ENCODE results near the gene KY. TPM values are rescaled to one million over a fixed set of nuclear protein-coding genes. Genes with fewer than 3 reads are reported as not detected.

The KY gene
- polyA plus RNA-seq, 1 donor from 2014 or later = 1.7 TPM

DNA sequence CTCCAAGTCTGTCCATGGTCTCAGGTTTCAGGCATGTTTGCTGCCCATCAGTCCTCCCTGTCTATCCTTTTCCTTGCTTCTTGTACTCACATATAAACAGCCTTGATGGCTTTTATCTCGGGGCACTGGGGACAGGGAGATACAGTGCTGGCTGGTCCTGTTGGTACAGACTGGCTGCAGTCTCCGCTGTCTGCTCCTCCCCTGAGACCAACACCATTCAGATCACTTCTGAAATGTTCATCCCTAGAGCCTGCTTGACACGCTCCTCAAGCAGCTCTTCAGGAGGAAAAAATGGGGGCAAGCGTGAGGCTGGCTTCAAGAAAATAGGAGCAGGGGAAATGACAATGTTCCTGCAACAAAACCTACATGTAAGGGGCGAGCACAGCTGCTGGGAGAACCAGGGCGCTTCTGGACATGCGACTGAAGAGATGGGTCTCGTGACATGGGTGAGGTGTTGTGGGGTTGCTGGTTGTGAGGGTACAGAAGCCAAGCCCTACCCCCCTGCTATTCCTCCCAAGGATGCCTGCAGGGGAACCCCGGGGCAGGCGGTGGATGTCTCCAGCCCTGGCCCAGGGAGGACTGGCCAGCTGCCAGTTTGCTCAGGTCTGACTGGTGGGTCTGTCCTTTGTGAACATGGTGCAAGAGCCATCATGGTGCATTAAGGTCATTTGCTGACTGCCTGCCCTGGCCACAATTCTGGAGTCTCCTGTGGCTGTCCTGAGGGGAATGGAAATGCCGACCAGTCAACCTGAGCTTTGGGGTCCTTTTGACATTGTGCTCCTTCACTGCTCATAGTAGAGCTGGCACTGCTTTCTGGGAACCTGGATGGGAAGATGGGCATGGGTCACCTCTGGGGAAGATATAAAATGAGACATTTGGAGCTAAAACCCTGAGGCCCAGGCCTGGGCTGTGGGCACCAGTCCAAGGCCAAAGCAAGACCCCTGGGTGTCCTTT, 40.1 kb downstream of the KY start:
- Histone ChIP-seq H3K27ac (ENCODE audit: low read length) (no peak overlapping the region), H3K36me3 (ENCODE audit: insufficient read depth, low read length) (no peaks in the 10 kb centered on the region), H3K79me2 (replicated peaks; ENCODE audit: insufficient read depth, low read length) (no peaks in the 10 kb centered on the region), H3K9me2 (ENCODE audit: insufficient read depth, low read length) (no peaks in the 10 kb centered on the region), H3K9ac (ENCODE audit: low read length) (no peak overlapping the region), H3K27me3 (ENCODE audit: insufficient read depth, low read depth, low read length) (no peaks in the 10 kb centered on the region), H2AFZ (ENCODE audit: low read depth, low read length) (no peak overlapping the region), H3K9me3 (ENCODE audit: low read length) (no peaks in the 10 kb centered on the region), H3K4me3 (ENCODE audit: low read length) (no peak overlapping the region), H3K4me2 (ENCODE audit: low read length) (no peak overlapping the region), H3F3A (ENCODE audit: insufficient read depth, low read length, poor library complexity, severe bottlenecking) (no peaks in the 10 kb centered on the region), H4K20me1 (ENCODE audit: insufficient read depth) (no peaks in the 10 kb centered on the region)
- TF ChIP-seq, protein P1, sequence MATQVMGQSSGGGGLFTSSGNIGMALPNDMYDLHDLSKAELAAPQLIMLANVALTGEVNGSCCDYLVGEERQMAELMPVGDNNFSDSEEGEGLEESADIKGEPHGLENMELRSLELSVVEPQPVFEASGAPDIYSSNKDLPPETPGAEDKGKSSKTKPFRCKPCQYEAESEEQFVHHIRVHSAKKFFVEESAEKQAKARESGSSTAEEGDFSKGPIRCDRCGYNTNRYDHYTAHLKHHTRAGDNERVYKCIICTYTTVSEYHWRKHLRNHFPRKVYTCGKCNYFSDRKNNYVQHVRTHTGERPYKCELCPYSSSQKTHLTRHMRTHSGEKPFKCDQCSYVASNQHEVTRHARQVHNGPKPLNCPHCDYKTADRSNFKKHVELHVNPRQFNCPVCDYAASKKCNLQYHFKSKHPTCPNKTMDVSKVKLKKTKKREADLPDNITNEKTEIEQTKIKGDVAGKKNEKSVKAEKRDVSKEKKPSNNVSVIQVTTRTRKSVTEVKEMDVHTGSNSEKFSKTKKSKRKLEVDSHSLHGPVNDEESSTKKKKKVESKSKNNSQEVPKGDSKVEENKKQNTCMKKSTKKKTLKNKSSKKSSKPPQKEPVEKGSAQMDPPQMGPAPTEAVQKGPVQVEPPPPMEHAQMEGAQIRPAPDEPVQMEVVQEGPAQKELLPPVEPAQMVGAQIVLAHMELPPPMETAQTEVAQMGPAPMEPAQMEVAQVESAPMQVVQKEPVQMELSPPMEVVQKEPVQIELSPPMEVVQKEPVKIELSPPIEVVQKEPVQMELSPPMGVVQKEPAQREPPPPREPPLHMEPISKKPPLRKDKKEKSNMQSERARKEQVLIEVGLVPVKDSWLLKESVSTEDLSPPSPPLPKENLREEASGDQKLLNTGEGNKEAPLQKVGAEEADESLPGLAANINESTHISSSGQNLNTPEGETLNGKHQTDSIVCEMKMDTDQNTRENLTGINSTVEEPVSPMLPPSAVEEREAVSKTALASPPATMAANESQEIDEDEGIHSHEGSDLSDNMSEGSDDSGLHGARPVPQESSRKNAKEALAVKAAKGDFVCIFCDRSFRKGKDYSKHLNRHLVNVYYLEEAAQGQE (IDR thresholded peaks at IDR 0.05; ENCODE audit: borderline replicate concordance) = no peak
- TF ChIP-seq SMC3 (conservative IDR thresholded peaks at IDR 0.05; ENCODE audit: poor library complexity) = no peak
- TF ChIP-seq EZH2 (IDR thresholded peaks at IDR 0.05; ENCODE audit: borderline replicate concordance, insufficient read depth, low read length, poor library complexity, severe bottlenecking) = no peak
- TF ChIP-seq MXI1 (conservative IDR thresholded peaks at IDR 0.05; ENCODE audit: poor library complexity, severe bottlenecking) = no peak
- no peak for TF ChIP-seq TAF1 (IDR thresholded peaks at IDR 0.05; ENCODE audit: low read depth)
- no peak for TF ChIP-seq EP300 (conservative IDR thresholded peaks at IDR 0.05; ENCODE audit: poor library complexity, severe bottlenecking)
- no peak for TF ChIP-seq RAD21 (conservative IDR thresholded peaks at IDR 0.05)
- no peak for TF ChIP-seq POLR2AphosphoS5 (IDR thresholded peaks at IDR 0.05)
- TF ChIP-seq, protein P2, sequence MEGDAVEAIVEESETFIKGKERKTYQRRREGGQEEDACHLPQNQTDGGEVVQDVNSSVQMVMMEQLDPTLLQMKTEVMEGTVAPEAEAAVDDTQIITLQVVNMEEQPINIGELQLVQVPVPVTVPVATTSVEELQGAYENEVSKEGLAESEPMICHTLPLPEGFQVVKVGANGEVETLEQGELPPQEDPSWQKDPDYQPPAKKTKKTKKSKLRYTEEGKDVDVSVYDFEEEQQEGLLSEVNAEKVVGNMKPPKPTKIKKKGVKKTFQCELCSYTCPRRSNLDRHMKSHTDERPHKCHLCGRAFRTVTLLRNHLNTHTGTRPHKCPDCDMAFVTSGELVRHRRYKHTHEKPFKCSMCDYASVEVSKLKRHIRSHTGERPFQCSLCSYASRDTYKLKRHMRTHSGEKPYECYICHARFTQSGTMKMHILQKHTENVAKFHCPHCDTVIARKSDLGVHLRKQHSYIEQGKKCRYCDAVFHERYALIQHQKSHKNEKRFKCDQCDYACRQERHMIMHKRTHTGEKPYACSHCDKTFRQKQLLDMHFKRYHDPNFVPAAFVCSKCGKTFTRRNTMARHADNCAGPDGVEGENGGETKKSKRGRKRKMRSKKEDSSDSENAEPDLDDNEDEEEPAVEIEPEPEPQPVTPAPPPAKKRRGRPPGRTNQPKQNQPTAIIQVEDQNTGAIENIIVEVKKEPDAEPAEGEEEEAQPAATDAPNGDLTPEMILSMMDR (IDR thresholded peaks at IDR 0.05; ENCODE audit: poor library complexity, severe bottlenecking) = no peak

DNA sequence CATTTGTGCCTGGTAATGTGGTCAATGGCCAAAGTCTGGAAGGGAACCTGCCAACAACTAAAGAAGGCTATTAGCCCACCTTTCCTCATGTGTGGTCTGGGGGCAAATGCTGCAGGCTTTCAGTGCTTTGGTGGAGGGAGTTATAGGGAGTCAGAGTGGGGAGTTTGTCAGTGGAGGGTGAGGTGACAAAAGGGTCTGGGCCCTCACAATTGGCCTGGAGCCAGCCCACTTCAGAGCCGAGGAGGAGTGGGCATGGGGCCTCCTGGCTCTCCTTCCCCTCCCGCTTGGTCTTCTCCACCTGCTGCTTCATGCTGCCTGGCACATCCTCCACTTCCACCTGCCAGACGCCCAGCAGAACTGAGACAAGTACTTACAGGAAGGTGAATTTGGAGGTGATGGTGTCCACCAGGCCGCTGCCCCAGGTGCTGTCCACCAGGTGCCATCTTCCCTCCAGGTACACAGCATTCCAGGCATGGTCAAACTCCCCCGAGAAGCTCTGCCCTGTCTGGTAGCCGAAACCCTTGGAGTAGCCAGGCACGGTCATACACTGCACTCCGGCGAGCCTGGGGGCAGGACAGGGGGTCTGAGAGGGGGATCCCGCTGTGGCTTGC, 40.9 kb downstream of the KY start:
- Histone ChIP-seq H3K36me3 (ENCODE audit: insufficient read depth, low read length) (no peaks in the 10 kb centered on the region), H3K27me3 (ENCODE audit: insufficient read depth, low read depth, low read length) (no peaks in the 10 kb centered on the region), H3K27ac (ENCODE audit: low read length) (no peak overlapping the region), H3K4me2 (ENCODE audit: low read length) (no peak overlapping the region), H2AFZ (ENCODE audit: low read depth, low read length) (no peak overlapping the region), H3K4me3 (ENCODE audit: low read length) (no peak overlapping the region), H3K9me3 (ENCODE audit: low read length) (no peaks in the 10 kb centered on the region), H3K79me2 (replicated peaks; ENCODE audit: insufficient read depth, low read length) (no peaks in the 10 kb centered on the region), H3K9ac (ENCODE audit: low read length) (no peak overlapping the region), H3F3A (ENCODE audit: insufficient read depth, low read length, poor library complexity, severe bottlenecking) (no peaks in the 10 kb centered on the region), H3K9me2 (ENCODE audit: insufficient read depth, low read length) (no peaks in the 10 kb centered on the region), H4K20me1 (ENCODE audit: insufficient read depth) (no peaks in the 10 kb centered on the region)
- TF ChIP-seq SMC3 (conservative IDR thresholded peaks at IDR 0.05; ENCODE audit: poor library complexity) (no peak), POLR2AphosphoS5 (IDR thresholded peaks at IDR 0.05) (no peak), TAF1 (IDR thresholded peaks at IDR 0.05; ENCODE audit: low read depth) (no peak), MXI1 (conservative IDR thresholded peaks at IDR 0.05; ENCODE audit: poor library complexity, severe bottlenecking) (no peak), EZH2 (IDR thresholded peaks at IDR 0.05; ENCODE audit: borderline replicate concordance, insufficient read depth, low read length, poor library complexity, severe bottlenecking) (no peak), EP300 (conservative IDR thresholded peaks at IDR 0.05; ENCODE audit: poor library complexity, severe bottlenecking) (no peak), RAD21 (conservative IDR thresholded peaks at IDR 0.05) (no peak)
- TF ChIP-seq, protein P2 (IDR thresholded peaks at IDR 0.05; ENCODE audit: poor library complexity, severe bottlenecking) = no peak
- TF ChIP-seq, protein P1 (IDR thresholded peaks at IDR 0.05; ENCODE audit: borderline replicate concordance) = no peak
